AG09309 (cell line): ENCODE results near the gene MEN1.

ENCODE experiments used
- DNase-seq: peaks from one replicate; pipeline ENCODE4 v3.0.0-alpha.2; 2010; ENCODE audit warnings: low read depth
- H3K4me3 ChIP-seq: 2 replicates; pipeline ENCODE4 v1.5.1; 2011; ENCODE audit warnings: mild to moderate bottlenecking, low read depth, low read length, moderate library complexity; ENCODE audit not compliant: control insufficient read depth
- CTCF ChIP-seq: IDR thresholded peaks from 2 replicates; pipeline ENCODE4 v1.5.1; 2011; ENCODE audit warnings: mild to moderate bottlenecking, low read depth, low read length, inconsistent platforms; ENCODE audit not compliant: insufficient read depth, control insufficient read depth; ENCODE audit errors: missing control alignments

The MEN1 gene

GRCh38 chr11:64778473-64779298 is 31.7 kb downstream of the MEN1 start, which contains the start of gene SF1:
TSS of gene SF1 (minus strand) at chr11:64778542. CDS start at chr11:64778392, 150 bp downstream.
- TF ChIP-seq CTCF: no peak
- H3K4me3 ChIP-seq: peak within 1 kb of the TSS; percentile 89
- DNase-seq: peak; percentile 99

GRCh38 chr11:64778223-64778472 is 32.2 kb downstream of the MEN1 start:
- no peak for TF ChIP-seq CTCF
- no peak for DNase-seq
- H3K4me3 ChIP-seq: peak overlapping the region; percentile 63

- peak overlapping the region; percentile 89 for H3K4me3 ChIP-seq
- no peak for TF ChIP-seq CTCF
- DNase-seq: peak; percentile 39
These were observed 32.7 kb downstream of the MEN1 start for GRCh38 chr11:64777449-64778222.

- DNase-seq: no peak
- TF ChIP-seq CTCF: no peak
- peak overlapping the region; percentile 89 for H3K4me3 ChIP-seq
These were observed 33.5 kb downstream of the MEN1 start for GRCh38 chr11:64776875-64777274.

- H3K4me3 ChIP-seq: peak overlapping the region; percentile 89
These were observed 33.9 kb downstream of the MEN1 start for GRCh38 chr11:64776425-64776824.

GRCh38 chr11:64774144-64774543 is 36.2 kb downstream of the MEN1 start:
- H3K4me3 ChIP-seq: no peak overlapping the region
- no peak for TF ChIP-seq CTCF
- DNase-seq: no peak

More at GRCh38 chr11:64776425-64776824, 33.9 kb downstream of the MEN1 start:
- no peak for TF ChIP-seq CTCF
- no peak for DNase-seq
